Heart left ventricle (tissue), 13 donors: ENCODE data around the gene NFILZ.

Source experiments
- POLR2A ChIP-seq, 2 donors: fragments of 450-650 bp; IDR thresholded peaks; one replicate each; pipeline ENCODE4 v1.6.1; 2017; ENCODE audit warnings: antibody characterized with exemption in 2 of 2, mild to moderate bottlenecking in 2 of 2, moderate library complexity in 2 of 2
- TF ChIP-seq, protein P1 (sequence below), 12 donors: fragments of 200-600 bp; sonication (generic) in 4 of 12; IDR thresholded peaks; one replicate each; pipeline versions ENCODE4 v1.5.0 to v1.8.0; 2018 to 2022; ENCODE audit warnings: antibody characterized with exemption in 12 of 12, mild to moderate bottlenecking in 5 of 12
- donor health status: ischemic (EF 13 %, LVEDD 7.1; RV severe dilation, severe dysfunction).
- donor health status: DM: no; HTN: yes; CAD: no.
- donor health status: DM: no; HTN: no; CAD: no.
- donor health status: ischemic (EF 25% LVEDD 6.9; RV normal size, moderate dysfunction).
- donor health status: ischemic (EF 25% LVEDD 5.7; RV mildly dilated, moderate dysfunction).
- donor health status: ischemic (EF 35%, LVEDD 5.7; RV mildly dilated, moderate dysfunction).
- donor health status: nonischemic (EF 11% LVEDD 7.7; RV severe dilation, severe dysfunction).
- donor health status: DM: yes; HTN: yes; CAD: no.
- donor health status: PGD.
- donor health status: ischemic (EF 29% LVEDD 5.4; RV normal size, mild dysfunction).
- donor health status: nonischemic (EF 23%, LVEDD 6.1; RV moderate dilation, normal function).

DNA sequence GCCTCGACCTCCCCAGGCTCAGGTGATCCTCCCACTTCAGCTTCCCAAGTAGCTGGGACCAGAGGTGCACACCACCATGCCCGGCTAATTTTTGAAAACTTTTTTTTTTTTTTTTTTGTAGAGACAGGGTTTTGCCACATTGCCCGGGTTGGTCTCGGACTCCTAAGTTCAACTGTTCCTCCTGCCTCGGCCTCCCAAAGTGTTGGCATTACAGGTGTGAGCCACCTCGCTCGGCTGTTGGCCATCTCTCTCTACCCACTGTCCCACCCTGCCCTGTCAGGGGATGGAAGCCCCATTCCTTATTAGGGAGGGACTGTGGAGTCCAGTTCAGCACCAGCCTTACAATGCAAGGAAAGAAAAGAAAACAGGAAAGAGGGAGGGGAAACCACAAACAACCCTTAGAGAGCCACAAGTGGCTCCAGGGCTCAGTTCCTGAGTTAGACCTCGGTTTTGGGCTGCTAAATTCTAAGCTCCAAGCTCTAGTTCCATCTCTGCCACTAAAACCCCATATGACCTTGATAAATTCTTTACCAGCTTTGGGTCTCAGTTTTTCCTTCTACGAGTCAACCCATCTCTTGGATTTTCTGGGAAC lies 36.5 kb downstream of the NFILZ start:
- TF ChIP-seq, protein P1, sequence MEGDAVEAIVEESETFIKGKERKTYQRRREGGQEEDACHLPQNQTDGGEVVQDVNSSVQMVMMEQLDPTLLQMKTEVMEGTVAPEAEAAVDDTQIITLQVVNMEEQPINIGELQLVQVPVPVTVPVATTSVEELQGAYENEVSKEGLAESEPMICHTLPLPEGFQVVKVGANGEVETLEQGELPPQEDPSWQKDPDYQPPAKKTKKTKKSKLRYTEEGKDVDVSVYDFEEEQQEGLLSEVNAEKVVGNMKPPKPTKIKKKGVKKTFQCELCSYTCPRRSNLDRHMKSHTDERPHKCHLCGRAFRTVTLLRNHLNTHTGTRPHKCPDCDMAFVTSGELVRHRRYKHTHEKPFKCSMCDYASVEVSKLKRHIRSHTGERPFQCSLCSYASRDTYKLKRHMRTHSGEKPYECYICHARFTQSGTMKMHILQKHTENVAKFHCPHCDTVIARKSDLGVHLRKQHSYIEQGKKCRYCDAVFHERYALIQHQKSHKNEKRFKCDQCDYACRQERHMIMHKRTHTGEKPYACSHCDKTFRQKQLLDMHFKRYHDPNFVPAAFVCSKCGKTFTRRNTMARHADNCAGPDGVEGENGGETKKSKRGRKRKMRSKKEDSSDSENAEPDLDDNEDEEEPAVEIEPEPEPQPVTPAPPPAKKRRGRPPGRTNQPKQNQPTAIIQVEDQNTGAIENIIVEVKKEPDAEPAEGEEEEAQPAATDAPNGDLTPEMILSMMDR (IDR thresholded peaks at IDR 0.05): no peak
- TF ChIP-seq POLR2A (IDR thresholded peaks at IDR 0.05): no peak
